GM21717 (cell line): ENCODE data around the gene SBF2.

Experiments used
- ATAC-seq: cut with Tn5 transposase; IDR thresholded peaks from one replicate; pipeline ENCODE4 v1.9.1; 2021; ENCODE audit warnings: mild to moderate bottlenecking, moderate library complexity; ENCODE audit not compliant: unreplicated experiment

SBF2 gene

GRCh38 chr11:10317776-10318526, 23.9 kb upstream of the SBF2 start:
- peak; percentile 52 for ATAC-seq

GRCh38 chr11:10317151-10317755, 23.2 kb upstream of the SBF2 start:
- ATAC-seq, result peak; percentile 18

GRCh38 chr11:10315083-10315482, 21.1 kb upstream of the SBF2 start:
- ATAC-seq, result no peak

- peak; percentile 69 for ATAC-seq
Measured at GRCh38 chr11:10314199-10315072, 20.4 kb upstream of the SBF2 start.

- no peak for ATAC-seq
Measured at GRCh38 chr11:10311802-10312201, 17.8 kb upstream of the SBF2 start.

- no peak for ATAC-seq
Measured at GRCh38 chr11:10310301-10310841, 16.4 kb upstream of the SBF2 start.

- no peak for ATAC-seq
Measured at GRCh38 chr11:10309163-10310093, 15.4 kb upstream of the SBF2 start.

- ATAC-seq, result no peak
Measured at GRCh38 chr11:10308201-10308954, 14.4 kb upstream of the SBF2 start.

- ATAC-seq, result peak; percentile 52
Measured at GRCh38 chr11:10307400-10308200, 13.6 kb upstream of the SBF2 start.

GRCh38 chr11:10307022-10307399, 13.0 kb upstream of the SBF2 start:
- ATAC-seq, result no peak

- ATAC-seq, result no peak
Measured at GRCh38 chr11:10305964-10306918, 12.2 kb upstream of the SBF2 start.

GRCh38 chr11:10305262-10305963, 11.4 kb upstream of the SBF2 start:
- no peak for ATAC-seq

GRCh38 chr11:10304495-10305261, 10.7 kb upstream of the SBF2 start, which contains the start of gene ADM:
ADM (plus strand) TSS chr11:10305073; CDS start chr11:10305701, 628 bp downstream.
- no peak for ATAC-seq

GRCh38 chr11:10303558-10304363, 9.7 kb upstream of the SBF2 start:
- no peak for ATAC-seq
